Neural cell (in vitro differentiated cells): ENCODE results near the gene RYR3. TPM values are rescaled to one million over a fixed set of nuclear protein-coding genes. Genes with fewer than 3 reads are reported as not detected.

Experiments used
- H2AFZ ChIP-seq: fragments of 200-600, 300-800 bp; sonication (generic), shearing (Covaris generic); 2 replicates; pipeline ENCODE4 v1.6.0; 2014; ENCODE audit warnings: low read depth, mild to moderate bottlenecking, antibody characterized with exemption, low read length, moderate library complexity
- H3F3A ChIP-seq: fragments of 200-600 bp; shearing (Covaris generic); 2 replicates; pipeline ENCODE4 v1.6.1; 2016; ENCODE audit warnings: mild to moderate bottlenecking, moderate library complexity, mixed read lengths, antibody characterized with exemption, low read length; ENCODE audit not compliant: insufficient read depth, poor library complexity, severe bottlenecking
- H3K27ac ChIP-seq: fragments of 200-600, 300-800 bp; sonication (generic), shearing (Covaris generic); 2 replicates; pipeline ENCODE4 v1.5.1; 2014; ENCODE audit warnings: mild to moderate bottlenecking, low read length, moderate library complexity
- H3K27me3 ChIP-seq: fragments of 300-800, 200-600 bp; sonication (generic), shearing (Covaris generic); 2 replicates; pipeline ENCODE4 v1.6.0; 2014; ENCODE audit warnings: mild to moderate bottlenecking, low read depth, low read length, moderate library complexity; ENCODE audit not compliant: insufficient read depth
- H3K36me3 ChIP-seq: fragments of 300-800, 200-600 bp; sonication (generic), shearing (Covaris generic); 2 replicates; pipeline ENCODE4 v1.5.1; 2014; ENCODE audit warnings: mild to moderate bottlenecking, antibody characterized with exemption, low read length, moderate library complexity; ENCODE audit not compliant: insufficient read depth
- H3K4me2 ChIP-seq: fragments of 300-800, 200-600 bp; sonication (generic), shearing (Covaris generic); 2 replicates; pipeline ENCODE4 v1.6.0; 2014; ENCODE audit warnings: mild to moderate bottlenecking, low read length
- H3K4me3 ChIP-seq: fragments of 300-800, 200-600 bp; sonication (generic), shearing (Covaris generic); 2 replicates; pipeline ENCODE4 v1.5.1; 2014; ENCODE audit warnings: mild to moderate bottlenecking, low read length, moderate library complexity
- H3K79me2 ChIP-seq: fragments of 200-600 bp; shearing (Covaris generic); replicated peaks from 2 replicates; pipeline ENCODE4 v1.6.0; 2014; ENCODE audit warnings: mild to moderate bottlenecking, low read length, moderate library complexity; ENCODE audit not compliant: insufficient read depth
- H3K9ac ChIP-seq: fragments of 300-800, 200-600 bp; sonication (generic), shearing (Covaris generic); 2 replicates; pipeline ENCODE4 v1.6.1; 2016; ENCODE audit warnings: mild to moderate bottlenecking, low read length, mixed read lengths
- H3K9me2 ChIP-seq: fragments of 200-600 bp; shearing (Covaris generic); 2 replicates; pipeline ENCODE4 v1.6.1; 2016; ENCODE audit warnings: mild to moderate bottlenecking, low read length, mixed read lengths; ENCODE audit not compliant: insufficient read depth
- H3K9me3 ChIP-seq: fragments of 200-600, 300-800 bp; sonication (generic), shearing (Covaris generic); 2 replicates; pipeline ENCODE4 v1.6.1; 2016; ENCODE audit warnings: mild to moderate bottlenecking, mixed run types, low read length, moderate library complexity, mixed read lengths
- H4K20me1 ChIP-seq: fragments of 200-600 bp; shearing (Covaris generic); 2 replicates; pipeline ENCODE4 v1.6.1; 2016; ENCODE audit warnings: mild to moderate bottlenecking, mixed run types; ENCODE audit not compliant: insufficient read depth
- CTCF ChIP-seq: fragments of 450-650 bp; IDR thresholded peaks from 2 replicates; pipeline ENCODE4 v1.5.1; 2014; ENCODE audit warnings: antibody characterized with exemption, mild to moderate bottlenecking, moderate library complexity; ENCODE audit not compliant: poor library complexity, severe bottlenecking
- EP300 ChIP-seq: fragments of 450-650 bp; conservative IDR thresholded peaks from 2 replicates; pipeline ENCODE4 v1.6.1; 2014; ENCODE audit warnings: antibody characterized with exemption, mild to moderate bottlenecking, moderate library complexity; ENCODE audit not compliant: poor library complexity, severe bottlenecking
- EZH2 ChIP-seq: fragments of 200-600, 300-800 bp; shearing (Covaris generic), sonication (generic); IDR thresholded peaks from 2 replicates; pipeline ENCODE4 v1.6.1; 2014; ENCODE audit warnings: antibody characterized with exemption, low read length, borderline replicate concordance, mild to moderate bottlenecking; ENCODE audit not compliant: insufficient read depth, poor library complexity, severe bottlenecking
- MXI1 ChIP-seq: fragments of 450-650 bp; conservative IDR thresholded peaks from 2 replicates; pipeline ENCODE4 v1.6.1; 2014; ENCODE audit warnings: antibody characterized with exemption, mild to moderate bottlenecking; ENCODE audit not compliant: poor library complexity, severe bottlenecking
- POLR2AphosphoS5 ChIP-seq: IDR thresholded peaks from 2 replicates; pipeline ENCODE4 v1.6.1; 2012
- RAD21 ChIP-seq: fragments of 450-650 bp; conservative IDR thresholded peaks from 2 replicates; pipeline ENCODE4 v1.6.1; 2014; ENCODE audit warnings: antibody characterized with exemption, mild to moderate bottlenecking, moderate library complexity
- REST ChIP-seq: IDR thresholded peaks from 2 replicates; pipeline ENCODE4 v1.6.1; 2012; ENCODE audit warnings: borderline replicate concordance
- SMC3 ChIP-seq: fragments of 450-650 bp; conservative IDR thresholded peaks from 2 replicates; pipeline ENCODE4 v1.6.1; 2014; ENCODE audit warnings: antibody characterized with exemption, mild to moderate bottlenecking, moderate library complexity; ENCODE audit not compliant: poor library complexity
- TAF1 ChIP-seq: IDR thresholded peaks from 2 replicates; pipeline ENCODE4 v1.6.1; 2012; ENCODE audit warnings: low read depth
- polyA plus RNA-seq: library from polyadenylated mRNA; depleted of rRNA; stranded (reverse); fragments of >200 nt; gene quantifications from 2 replicates; pipeline ENCODE4 v1.2.3, GENCODE V29; 2014

The RYR3 gene
- polyA plus RNA-seq, 1 donor from 2014 or later: 12.6 TPM

GRCh38 chr15:33822479-33822878 is 511.7 kb downstream of the RYR3 start:
- Histone ChIP-seq H3K4me2 (no peak overlapping the region), H3K79me2 (no peaks in the 10 kb centered on the region), H3K27me3 (no peaks in the 10 kb centered on the region), H4K20me1 (no peaks in the 10 kb centered on the region), H3K9me3 (no peaks in the 10 kb centered on the region), H3K9ac (no peak overlapping the region), H2AFZ (no peak overlapping the region), H3F3A (no peaks in the 10 kb centered on the region), H3K27ac (no peak overlapping the region), H3K9me2 (no peaks in the 10 kb centered on the region), H3K36me3 (no peaks in the 10 kb centered on the region), H3K4me3 (no peak overlapping the region)
- TF ChIP-seq REST (no peak), EP300 (no peak)

- Histone ChIP-seq H3K9ac (no peak overlapping the region), H3K4me2 (no peak overlapping the region), H3F3A (no peaks in the 10 kb centered on the region), H3K27me3 (no peaks in the 10 kb centered on the region), H2AFZ (no peak overlapping the region), H3K27ac (no peak overlapping the region), H3K9me3 (no peaks in the 10 kb centered on the region), H3K79me2 (no peaks in the 10 kb centered on the region), H3K9me2 (no peaks in the 10 kb centered on the region), H3K4me3 (no peak overlapping the region), H3K36me3 (no peaks in the 10 kb centered on the region), H4K20me1 (no peaks in the 10 kb centered on the region)
- TF ChIP-seq POLR2AphosphoS5: peak; percentile 12
- no peak for TF ChIP-seq CTCF
Measured at GRCh38 chr15:33823119-33823518, 512.4 kb downstream of the RYR3 start.

DNA sequence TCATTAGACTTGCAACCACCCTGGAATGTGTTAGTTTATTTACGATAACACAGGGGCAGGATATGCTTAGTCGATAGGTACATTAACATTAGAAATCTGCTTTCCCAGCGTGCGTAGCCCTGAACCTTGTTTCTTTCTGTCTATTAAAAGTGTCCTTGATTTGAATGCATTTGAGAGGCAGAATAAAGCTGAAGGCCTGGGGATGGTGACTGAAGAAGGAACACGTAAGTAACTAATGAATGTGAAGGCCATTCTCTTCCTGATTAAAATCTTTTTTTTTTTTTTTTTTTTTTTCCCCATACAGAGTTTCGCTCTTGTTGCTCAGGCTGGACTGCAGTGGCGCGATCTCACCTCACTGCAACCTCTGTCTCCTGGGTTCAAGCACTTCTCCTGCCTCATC is 514.7 kb downstream of the RYR3 start:
- Histone ChIP-seq H3K36me3 (no peaks in the 10 kb centered on the region), H3F3A (no peaks in the 10 kb centered on the region), H3K79me2 (no peaks in the 10 kb centered on the region), H3K27ac (no peak overlapping the region), H3K9me3 (no peaks in the 10 kb centered on the region), H2AFZ (no peak overlapping the region), H4K20me1 (no peaks in the 10 kb centered on the region), H3K4me3 (no peak overlapping the region), H3K4me2 (no peak overlapping the region), H3K9ac (no peak overlapping the region), H3K9me2 (no peaks in the 10 kb centered on the region), H3K27me3 (no peaks in the 10 kb centered on the region)
- TF ChIP-seq EP300 (no peak), REST (no peak), TAF1 (no peak), MXI1 (no peak), CTCF (no peak), POLR2AphosphoS5 (no peak), SMC3 (no peak), RAD21 (no peak), EZH2 (no peak)
